WTC11 (cell line): ENCODE results near the gene NCKAP5. TPM values are rescaled to one million over a fixed set of nuclear protein-coding genes. Genes with fewer than 3 reads are reported as not detected.

Source experiments
- ATAC-seq: fragments of 200-7000 bp; cut with Tn5 transposase; 2 replicates; pipeline ENCODE4 v1.10.0; 2021; ENCODE audit warnings: mild to moderate bottlenecking, moderate library complexity
- CTCF ChIA-PET: fragments of 300-600 bp; sonication (Branson Sonifier 250); formaldehyde crosslinking; loops from one replicate; lab custom pipeline; 2021; ENCODE audit warnings: antibody characterized with exemption; lab: Charles Lee
- POLR2A ChIA-PET: fragments of 350-600 bp; sonication (Branson Sonifier 250); formaldehyde crosslinking; loops from one replicate; lab custom pipeline; 2021; ENCODE audit warnings: antibody characterized with exemption; lab: Charles Lee
- DNase-seq: peaks from one replicate; pipeline ENCODE4 v3.0.0; 2021; ENCODE audit warnings: low spot score
- H3K27ac Mint-ChIP-seq: 2 replicates; pipeline ENCODE4 v1.8.0; 2021; ENCODE audit warnings: mixed read lengths
- H3K27me3 Mint-ChIP-seq: 2 replicates; pipeline ENCODE4 v1.8.0; 2021; ENCODE audit warnings: low read depth, mild to moderate bottlenecking, moderate library complexity, mixed read lengths
- H3K36me3 Mint-ChIP-seq: 2 replicates; pipeline ENCODE4 v1.8.0; 2021; ENCODE audit warnings: mixed read lengths
- H3K4me1 Mint-ChIP-seq: 2 replicates; pipeline ENCODE4 v1.8.0; 2022; ENCODE audit warnings: mixed read lengths
- H3K4me3 Mint-ChIP-seq: 2 replicates; pipeline ENCODE4 v1.8.0; 2021; ENCODE audit warnings: mild to moderate bottlenecking, moderate library complexity, mixed read lengths
- H3K9me3 Mint-ChIP-seq: 2 replicates; pipeline ENCODE4 v1.8.0; 2021; ENCODE audit warnings: mixed read lengths
- AR ChIP-seq: fragments of 250-450 bp; sonication (Bioruptor Pico); IDR thresholded peaks from 2 replicates; pipeline ENCODE4 v1.9.0; 2021; ENCODE audit warnings: mild to moderate bottlenecking
- ATF1 ChIP-seq: sonication (generic); formaldehyde crosslinking; IDR thresholded peaks from 2 replicates; pipeline ENCODE4 v1.8.1; 2023; ENCODE audit warnings: mild to moderate bottlenecking, moderate library complexity, missing genetic modification reagents
- CREM ChIP-seq: sonication (generic); formaldehyde crosslinking; IDR thresholded peaks from 2 replicates; pipeline ENCODE4 v1.8.1; 2022; ENCODE audit warnings: mild to moderate bottlenecking, missing genetic modification reagents, moderate library complexity
- FOXJ3 ChIP-seq: sonication (generic); formaldehyde crosslinking; IDR thresholded peaks from 2 replicates; pipeline ENCODE4 v1.9.0; 2021; ENCODE audit warnings: missing genetic modification reagents, mild to moderate bottlenecking, borderline replicate concordance
- JUN ChIP-seq: sonication (generic); formaldehyde crosslinking; IDR thresholded peaks from 2 replicates; pipeline ENCODE4 v1.8.0; 2023; ENCODE audit warnings: mild to moderate bottlenecking, missing genetic modification reagents
- MAX ChIP-seq: sonication (generic); formaldehyde crosslinking; IDR thresholded peaks from 2 replicates; pipeline ENCODE4 v1.8.0; 2022; ENCODE audit warnings: mild to moderate bottlenecking, missing genetic modification reagents
- MXD4 ChIP-seq: fragments of 250-450 bp; sonication (Bioruptor Pico); IDR thresholded peaks from 2 replicates; pipeline ENCODE4 v1.8.0; 2021; ENCODE audit warnings: mild to moderate bottlenecking, moderate library complexity, borderline replicate concordance
- SMAD4 ChIP-seq: sonication (generic); formaldehyde crosslinking; IDR thresholded peaks from 2 replicates; pipeline ENCODE4 v1.8.0; 2022; ENCODE audit warnings: mild to moderate bottlenecking, missing genetic modification reagents
- SOX15 ChIP-seq: fragments of 250-450 bp; sonication (Bioruptor Pico); IDR thresholded peaks from 2 replicates; pipeline ENCODE4 v1.9.0; 2021; ENCODE audit warnings: mild to moderate bottlenecking
- ZNF232 ChIP-seq: sonication (generic); formaldehyde crosslinking; IDR thresholded peaks from 2 replicates; pipeline ENCODE4 v1.8.0; 2022; ENCODE audit warnings: mild to moderate bottlenecking, missing genetic modification reagents
- ZNF317 ChIP-seq: sonication (generic); formaldehyde crosslinking; IDR thresholded peaks from 2 replicates; pipeline ENCODE4 v1.8.1; 2023; ENCODE audit warnings: low read depth, mild to moderate bottlenecking, moderate library complexity, missing genetic modification reagents, borderline replicate concordance
- ZNF423 ChIP-seq: fragments of 250-450 bp; sonication (Bioruptor Pico); IDR thresholded peaks from 2 replicates; pipeline ENCODE4 v2.1.2; 2022; ENCODE audit warnings: mild to moderate bottlenecking, moderate library complexity
- ZNF512 ChIP-seq: sonication (generic); formaldehyde crosslinking; IDR thresholded peaks from 2 replicates; pipeline ENCODE4 v1.8.1; 2022; ENCODE audit warnings: missing genetic modification reagents, borderline replicate concordance
- total RNA-seq: library from RNA; stranded (reverse); gene quantifications from 3 replicates; pipeline ENCODE4 v1.2.3, GENCODE V29; 2021
- TF ChIP-seq, protein P1 (sequence below): sonication (generic); formaldehyde crosslinking; IDR thresholded peaks from 2 replicates; pipeline ENCODE4 v1.8.1; 2022; ENCODE audit warnings: mild to moderate bottlenecking, missing genetic modification reagents, moderate library complexity, borderline replicate concordance
- TF ChIP-seq, protein P2 (sequence below): sonication (generic); formaldehyde crosslinking; IDR thresholded peaks from 2 replicates; pipeline ENCODE4 v1.8.1; 2022; ENCODE audit warnings: mild to moderate bottlenecking, moderate library complexity, missing genetic modification reagents
- TF ChIP-seq, protein P3 (sequence below): sonication (generic); formaldehyde crosslinking; IDR thresholded peaks from 2 replicates; pipeline ENCODE4 v1.8.1; 2023; ENCODE audit warnings: mild to moderate bottlenecking, missing genetic modification reagents, moderate library complexity
- TF ChIP-seq, protein P4 (sequence below): fragments of 250-450 bp; sonication (Bioruptor Pico); IDR thresholded peaks from 2 replicates; pipeline ENCODE4 v2.1.2; 2022; ENCODE audit warnings: mild to moderate bottlenecking, moderate library complexity

NCKAP5 gene
- total RNA-seq, 1 experiment from 2014 or later, result 0.55 TPM

DNA sequence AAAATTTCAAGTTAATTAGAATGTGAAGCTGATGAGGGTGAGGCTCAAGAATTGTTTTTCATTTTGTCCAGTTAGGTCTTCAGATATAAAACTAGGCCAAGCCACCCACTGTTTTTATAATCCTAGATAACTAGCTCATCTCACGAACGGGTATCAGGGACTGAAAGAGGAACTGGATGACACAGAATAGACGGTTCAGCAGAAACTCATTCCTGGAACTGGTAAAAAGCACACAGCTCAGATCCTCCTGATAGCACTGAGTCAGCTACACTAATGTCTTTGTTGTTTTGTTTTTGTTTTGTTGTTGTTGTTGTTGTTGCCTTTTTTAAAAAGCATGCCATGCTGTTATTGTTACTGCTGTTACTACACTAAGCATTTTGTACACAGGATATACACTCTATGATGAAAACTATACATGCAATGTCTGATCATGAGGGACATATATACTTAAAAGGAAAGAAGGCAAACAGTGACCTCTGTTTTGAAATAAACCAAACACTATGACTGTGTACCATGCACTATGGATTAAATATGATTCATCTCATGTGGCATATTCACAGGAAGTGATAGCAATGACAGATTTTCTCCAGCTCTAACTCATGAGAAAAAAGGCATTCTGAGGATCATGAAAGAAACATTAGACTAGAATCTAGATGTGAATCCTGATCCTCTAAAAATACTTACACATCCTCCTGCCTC lies 437.6 kb downstream of the NCKAP5 start:
- ChIA-PET CTCF (no interaction called here), POLR2A (no interaction called here)
- Mint-ChIP-seq H3K27ac (no peak overlapping the region), H3K4me1 (0 out of 2 replicates have a peak, but pooled peaks cover 3% of the 10 kb centered on the region), H3K36me3 (no peaks in the 10 kb centered on the region), H3K9me3 (no peaks in the 10 kb centered on the region)
- ATAC-seq (no peak), DNase-seq (no peak)
- no peak for TF ChIP-seq ZNF512 (CRISPR knock-in tag)
- TF ChIP-seq ZNF423 (CRISPR knock-in tag), result no peak
- no peak for TF ChIP-seq CREM (CRISPR knock-in tag)
- no peak for TF ChIP-seq FOXJ3
- TF ChIP-seq, protein P1, sequence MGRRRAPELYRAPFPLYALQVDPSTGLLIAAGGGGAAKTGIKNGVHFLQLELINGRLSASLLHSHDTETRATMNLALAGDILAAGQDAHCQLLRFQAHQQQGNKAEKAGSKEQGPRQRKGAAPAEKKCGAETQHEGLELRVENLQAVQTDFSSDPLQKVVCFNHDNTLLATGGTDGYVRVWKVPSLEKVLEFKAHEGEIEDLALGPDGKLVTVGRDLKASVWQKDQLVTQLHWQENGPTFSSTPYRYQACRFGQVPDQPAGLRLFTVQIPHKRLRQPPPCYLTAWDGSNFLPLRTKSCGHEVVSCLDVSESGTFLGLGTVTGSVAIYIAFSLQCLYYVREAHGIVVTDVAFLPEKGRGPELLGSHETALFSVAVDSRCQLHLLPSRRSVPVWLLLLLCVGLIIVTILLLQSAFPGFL (CRISPR knock-in tag), result no peak
- TF ChIP-seq SMAD4 (CRISPR knock-in tag), result no peak
- TF ChIP-seq MXD4, result no peak
- TF ChIP-seq, protein P2, sequence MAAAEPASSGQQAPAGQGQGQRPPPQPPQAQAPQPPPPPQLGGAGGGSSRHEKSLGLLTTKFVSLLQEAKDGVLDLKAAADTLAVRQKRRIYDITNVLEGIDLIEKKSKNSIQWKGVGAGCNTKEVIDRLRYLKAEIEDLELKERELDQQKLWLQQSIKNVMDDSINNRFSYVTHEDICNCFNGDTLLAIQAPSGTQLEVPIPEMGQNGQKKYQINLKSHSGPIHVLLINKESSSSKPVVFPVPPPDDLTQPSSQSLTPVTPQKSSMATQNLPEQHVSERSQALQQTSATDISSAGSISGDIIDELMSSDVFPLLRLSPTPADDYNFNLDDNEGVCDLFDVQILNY (CRISPR knock-in tag), result no peak
- TF ChIP-seq, protein P3, sequence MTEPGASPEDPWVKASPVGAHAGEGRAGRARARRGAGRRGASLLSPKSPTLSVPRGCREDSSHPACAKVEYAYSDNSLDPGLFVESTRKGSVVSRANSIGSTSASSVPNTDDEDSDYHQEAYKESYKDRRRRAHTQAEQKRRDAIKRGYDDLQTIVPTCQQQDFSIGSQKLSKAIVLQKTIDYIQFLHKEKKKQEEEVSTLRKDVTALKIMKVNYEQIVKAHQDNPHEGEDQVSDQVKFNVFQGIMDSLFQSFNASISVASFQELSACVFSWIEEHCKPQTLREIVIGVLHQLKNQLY (CRISPR knock-in tag), result no peak
- no peak for TF ChIP-seq SOX15 (CRISPR knock-in tag)
- TF ChIP-seq, protein P4, sequence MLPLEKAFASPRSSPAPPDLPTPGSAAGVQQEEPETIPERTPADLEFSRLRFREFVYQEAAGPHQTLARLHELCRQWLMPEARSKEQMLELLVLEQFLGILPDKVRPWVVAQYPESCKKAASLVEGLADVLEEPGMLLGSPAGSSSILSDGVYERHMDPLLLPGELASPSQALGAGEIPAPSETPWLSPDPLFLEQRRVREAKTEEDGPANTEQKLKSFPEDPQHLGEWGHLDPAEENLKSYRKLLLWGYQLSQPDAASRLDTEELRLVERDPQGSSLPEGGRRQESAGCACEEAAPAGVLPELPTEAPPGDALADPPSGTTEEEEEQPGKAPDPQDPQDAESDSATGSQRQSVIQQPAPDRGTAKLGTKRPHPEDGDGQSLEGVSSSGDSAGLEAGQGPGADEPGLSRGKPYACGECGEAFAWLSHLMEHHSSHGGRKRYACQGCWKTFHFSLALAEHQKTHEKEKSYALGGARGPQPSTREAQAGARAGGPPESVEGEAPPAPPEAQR, result no peak
- TF ChIP-seq ZNF232 (CRISPR knock-in tag), result no peak
- TF ChIP-seq JUN (CRISPR knock-in tag), result no peak
- TF ChIP-seq ZNF317 (CRISPR knock-in tag), result no peak
- TF ChIP-seq MAX (CRISPR knock-in tag), result no peak
- TF ChIP-seq AR (CRISPR knock-in tag), result no peak
- TF ChIP-seq ATF1, result no peak
- TF ChIP-seq, all 79 proteins: peak for 0
- Mint-ChIP-seq H3K27me3 (no peaks in the 10 kb centered on the region), H3K4me3 (no peak overlapping the region)
